Loucy (cell line): Measurements from ENCODE around the gene CHI3L1.

ENCODE experiments used
- H2AFZ ChIP-seq: fragments of 200-600 bp; sonication (generic); 2 replicates; pipeline ENCODE4 v1.6.0; 2016; ENCODE audit warnings: antibody characterized with exemption, mild to moderate bottlenecking, low read length, moderate library complexity
- H3F3A ChIP-seq: fragments of 200-600 bp; 2 replicates; pipeline ENCODE4 v1.6.0; 2016; ENCODE audit warnings: antibody characterized with exemption, low read depth, mild to moderate bottlenecking
- H3K27me3 ChIP-seq: fragments of 200-600 bp; sonication (generic); 2 replicates; pipeline ENCODE4 v1.6.1; 2014; ENCODE audit warnings: low read length, mild to moderate bottlenecking; ENCODE audit not compliant: insufficient read depth, poor library complexity, severe bottlenecking
- H3K36me3 ChIP-seq: fragments of 200-600 bp; sonication (generic); 2 replicates; pipeline ENCODE4 v1.6.1; 2016; ENCODE audit warnings: low read length; ENCODE audit not compliant: insufficient read depth
- H3K4me1 ChIP-seq: fragments of 200-600 bp; sonication (generic); 2 replicates; pipeline ENCODE4 v1.5.1; 2014; ENCODE audit warnings: low read length, mild to moderate bottlenecking; ENCODE audit not compliant: insufficient read depth, poor library complexity, severe bottlenecking
- H3K4me2 ChIP-seq: fragments of 200-600 bp; sonication (generic); 2 replicates; pipeline ENCODE4 v1.6.0; 2014; ENCODE audit warnings: antibody characterized with exemption, low read length, low read depth, mild to moderate bottlenecking; ENCODE audit not compliant: poor library complexity, severe bottlenecking
- H3K4me3 ChIP-seq: fragments of 200-600 bp; sonication (generic); 2 replicates; pipeline ENCODE4 v1.5.1; 2014; ENCODE audit warnings: low read length, mild to moderate bottlenecking, mixed read lengths; ENCODE audit not compliant: poor library complexity, severe bottlenecking
- H3K79me2 ChIP-seq: fragments of 200-600 bp; sonication (generic); 2 replicates; pipeline ENCODE4 v1.6.1; 2014; ENCODE audit warnings: low read length; ENCODE audit not compliant: insufficient read depth
- H3K9ac ChIP-seq: fragments of 200-600 bp; sonication (generic); 2 replicates; pipeline ENCODE4 v1.6.0; 2014; ENCODE audit warnings: mild to moderate bottlenecking, low read depth, low read length, moderate library complexity; ENCODE audit not compliant: poor library complexity, severe bottlenecking
- H3K9me2 ChIP-seq: fragments of 200-600 bp; sonication (generic); replicated peaks from 2 replicates; pipeline ENCODE4 v1.6.1; 2016; ENCODE audit warnings: low read depth, low read length, mixed read lengths
- H3K9me3 ChIP-seq: fragments of 200-600 bp; sonication (generic); 2 replicates; pipeline ENCODE4 v1.6.1; 2014; ENCODE audit warnings: mild to moderate bottlenecking, antibody characterized with exemption, low read length, low read depth; ENCODE audit not compliant: insufficient read depth
- H4K20me1 ChIP-seq: fragments of 200-600 bp; sonication (generic); 2 replicates; pipeline ENCODE4 v1.6.0; 2014; ENCODE audit warnings: antibody characterized with exemption, low read length, mild to moderate bottlenecking; ENCODE audit not compliant: insufficient read depth, poor library complexity, severe bottlenecking
- CTCF ChIP-seq: fragments of 200-600 bp; sonication (generic); conservative IDR thresholded peaks from 2 replicates; pipeline ENCODE4 v1.5.1; 2014; ENCODE audit warnings: mild to moderate bottlenecking, antibody characterized with exemption, low read length
- EZH2phosphoT487 ChIP-seq: fragments of 200-600 bp; IDR thresholded peaks from 2 replicates; pipeline ENCODE4 v1.6.1; 2018; ENCODE audit warnings: antibody characterized with exemption, mild to moderate bottlenecking, moderate library complexity, borderline replicate concordance

Gene CHI3L1

GRCh38 chr1:203177036-203177405 lies 9.5 kb downstream of the CHI3L1 start:
- H2AFZ ChIP-seq, result no peak overlapping the region
- no peaks in the 10 kb centered on the region for H3K27me3 ChIP-seq
- no peaks in the 10 kb centered on the region for H4K20me1 ChIP-seq
- H3K4me1 ChIP-seq, result peaks cover 17% of the 10 kb centered on the region
- no peak overlapping the region for H3K9ac ChIP-seq
- no peaks in the 10 kb centered on the region for H3K79me2 ChIP-seq
- no peaks in the 10 kb centered on the region for H3F3A ChIP-seq
- H3K36me3 ChIP-seq, result no peaks in the 10 kb centered on the region
- H3K9me2 ChIP-seq, result no peaks in the 10 kb centered on the region
- TF ChIP-seq CTCF, result no peak; the same call in 1 of the 2 replicates
- TF ChIP-seq EZH2phosphoT487, result no peak
- H3K4me3 ChIP-seq, result no peak overlapping the region
- no peaks in the 10 kb centered on the region for H3K9me3 ChIP-seq
- H3K4me2 ChIP-seq, result no peak overlapping the region

GRCh38 chr1:203176273-203177035 lies 10.1 kb downstream of the CHI3L1 start:
- H3K9me2 ChIP-seq, result no peaks in the 10 kb centered on the region
- H2AFZ ChIP-seq, result no peak overlapping the region
- no peaks in the 10 kb centered on the region for H3K36me3 ChIP-seq
- no peaks in the 10 kb centered on the region for H3K27me3 ChIP-seq
- H3K4me3 ChIP-seq, result no peak overlapping the region
- no peak overlapping the region for H3K9ac ChIP-seq
- no peak for TF ChIP-seq CTCF
- TF ChIP-seq EZH2phosphoT487, result no peak
- no peaks in the 10 kb centered on the region for H4K20me1 ChIP-seq
- no peaks in the 10 kb centered on the region for H3F3A ChIP-seq
- H3K4me1 ChIP-seq, result peaks cover 17% of the 10 kb centered on the region
- no peak overlapping the region for H3K4me2 ChIP-seq
- no peaks in the 10 kb centered on the region for H3K9me3 ChIP-seq
- no peaks in the 10 kb centered on the region for H3K79me2 ChIP-seq

- Histone ChIP-seq H3K27me3 (no peaks in the 10 kb centered on the region), H3K9me3 (no peaks in the 10 kb centered on the region), H2AFZ (no peak overlapping the region), H3K36me3 (no peaks in the 10 kb centered on the region), H3K9me2 (no peaks in the 10 kb centered on the region), H3K4me2 (no peak overlapping the region), H4K20me1 (no peaks in the 10 kb centered on the region), H3K4me1 (peaks cover 17% of the 10 kb centered on the region), H3K9ac (no peak overlapping the region), H3K4me3 (no peak overlapping the region), H3K79me2 (no peaks in the 10 kb centered on the region), H3F3A (no peaks in the 10 kb centered on the region)
- no peak for TF ChIP-seq CTCF
- TF ChIP-seq EZH2phosphoT487, result no peak
Observed at GRCh38 chr1:203175827-203176241, 10.7 kb downstream of the CHI3L1 start.
